GM15510 (cell line): ENCODE results near the gene MED25.

ENCODE experiments used
- POLR2A ChIP-seq: IDR thresholded peaks from 3 replicates; pipeline ENCODE4 v1.6.1; 2011; ENCODE audit warnings: borderline replicate concordance; ENCODE audit not compliant: insufficient read length; ENCODE audit errors: extremely low read depth

MED25 gene

DNA sequence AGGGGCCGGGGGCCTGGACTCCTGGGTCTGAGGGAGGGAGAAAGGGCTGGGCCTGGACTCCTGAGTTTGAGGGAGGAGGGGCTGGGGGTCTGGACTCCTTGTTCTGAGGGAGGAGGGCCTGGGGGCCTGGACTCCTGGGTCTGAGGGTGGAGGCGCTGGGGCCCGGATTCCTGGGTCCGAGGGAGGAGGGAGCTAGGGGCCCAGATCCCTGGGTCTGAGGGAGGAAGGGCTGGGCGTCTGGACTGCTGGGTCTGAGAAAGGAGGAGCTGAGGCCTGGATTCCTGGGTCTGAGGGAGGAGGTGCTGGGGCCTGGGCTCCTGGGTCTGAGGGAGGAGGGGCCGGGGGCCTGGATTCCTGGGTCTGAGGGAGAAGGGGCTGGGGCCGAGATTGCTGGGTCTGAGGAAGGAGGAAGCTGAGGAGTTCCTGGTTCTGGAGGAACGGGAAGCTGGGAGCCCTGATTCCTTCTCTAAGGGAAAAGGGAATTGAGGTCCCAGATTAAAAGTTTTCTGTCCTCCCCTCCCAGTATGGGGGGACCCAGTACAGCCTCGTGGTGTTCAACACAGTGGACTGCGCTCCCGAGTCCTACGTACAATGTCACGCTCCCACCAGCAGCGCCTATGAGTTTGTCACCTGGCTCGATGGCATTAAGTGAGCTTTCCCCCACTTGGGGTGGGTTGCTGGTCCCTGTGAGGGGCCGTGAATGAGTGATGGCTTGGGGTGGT, 721 bp downstream of the MED25 start:
- no peak for TF ChIP-seq POLR2A

DNA sequence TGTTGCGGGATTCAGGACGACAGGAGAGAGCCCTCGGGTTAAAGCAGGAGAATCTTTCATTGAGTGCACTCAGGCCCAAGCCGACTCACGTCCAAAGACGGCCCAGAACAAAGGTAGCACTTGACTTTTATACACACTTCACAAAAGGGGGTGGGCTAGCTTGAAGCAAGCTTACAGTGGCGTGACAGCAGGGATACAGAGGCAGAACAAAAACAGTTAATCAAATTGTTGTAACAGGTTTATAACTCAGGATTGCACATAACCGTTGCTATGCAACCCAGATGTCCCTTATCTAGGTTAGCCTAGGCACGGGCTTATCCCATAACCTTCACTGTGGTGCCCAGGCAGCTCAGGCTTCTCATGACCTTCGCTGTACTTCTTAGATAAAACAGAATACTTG, 2.0 kb downstream of the MED25 start:
- no peak for TF ChIP-seq POLR2A

DNA sequence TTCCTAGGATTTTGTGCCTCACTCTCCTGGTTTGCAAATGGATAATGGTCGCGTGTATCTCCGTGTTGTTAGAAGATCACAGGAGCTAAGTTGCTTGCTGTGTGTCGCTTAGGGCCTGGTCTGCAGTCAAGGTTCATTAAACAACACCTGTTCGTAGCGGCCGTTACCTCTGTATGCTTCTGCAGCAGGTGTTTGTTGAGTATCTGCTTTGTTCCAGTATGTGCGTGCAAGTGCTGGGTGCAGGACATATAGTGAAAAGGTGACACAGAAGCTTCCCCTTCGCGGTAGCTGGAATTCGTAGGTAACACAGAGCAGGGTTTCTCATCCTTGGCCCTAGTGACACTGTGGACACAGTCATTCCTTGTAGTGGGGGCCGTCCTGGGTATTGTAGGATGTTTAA, 5.4 kb downstream of the MED25 start:
- no peak for TF ChIP-seq POLR2A

GRCh38 chr19:49824662-49825061, 6.6 kb downstream of the MED25 start:
- TF ChIP-seq POLR2A, result no peak

DNA sequence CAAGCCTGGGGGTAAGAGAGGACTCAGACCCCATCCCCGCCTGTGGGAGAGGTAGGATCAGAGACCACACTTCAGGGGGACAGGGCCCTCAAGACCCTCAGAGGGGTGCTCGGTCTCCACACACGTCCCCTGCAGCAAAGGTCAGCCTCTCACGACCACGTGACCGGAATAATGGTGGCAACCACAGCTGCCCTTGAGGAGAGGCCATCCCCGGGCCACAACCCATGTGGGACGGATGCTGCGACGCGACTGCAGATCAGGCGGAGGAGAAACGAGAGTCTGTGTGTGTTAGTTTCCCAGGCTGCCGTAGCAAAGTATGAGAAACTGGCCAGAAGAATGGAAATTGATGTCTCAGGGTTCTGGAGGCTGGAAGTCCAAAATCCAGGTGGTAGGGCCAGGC, 8.9 kb downstream of the MED25 start:
- no peak for TF ChIP-seq POLR2A

DNA sequence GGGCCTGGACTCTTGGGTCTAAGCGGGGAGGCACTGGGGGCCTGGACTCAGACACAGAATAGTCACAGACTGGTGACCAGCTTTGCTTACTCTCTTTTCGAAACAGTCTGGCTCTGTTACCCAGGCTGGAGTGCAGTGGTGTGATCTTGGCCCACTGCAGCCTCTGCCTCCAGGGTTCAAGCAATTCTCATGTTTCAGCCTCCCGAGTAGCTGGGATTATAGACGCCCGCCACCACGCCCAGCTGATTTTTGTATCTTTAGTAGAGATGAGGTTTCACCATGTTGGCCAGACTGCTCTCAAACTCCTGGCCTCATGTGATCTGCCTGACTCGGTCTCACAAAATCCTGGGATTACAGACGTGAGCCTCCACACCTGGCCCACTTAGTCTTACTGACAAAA, 11.1 kb downstream of the MED25 start:
- no peak for TF ChIP-seq POLR2A

GRCh38 chr19:49829721-49830120, 11.6 kb downstream of the MED25 start:
- no peak for TF ChIP-seq POLR2A

- no peak for TF ChIP-seq POLR2A
These were observed 12.7 kb downstream of the MED25 start for GRCh38 chr19:49830766-49831165.

GRCh38 chr19:49831592-49831991, 13.5 kb downstream of the MED25 start:
- TF ChIP-seq POLR2A, result no peak

DNA sequence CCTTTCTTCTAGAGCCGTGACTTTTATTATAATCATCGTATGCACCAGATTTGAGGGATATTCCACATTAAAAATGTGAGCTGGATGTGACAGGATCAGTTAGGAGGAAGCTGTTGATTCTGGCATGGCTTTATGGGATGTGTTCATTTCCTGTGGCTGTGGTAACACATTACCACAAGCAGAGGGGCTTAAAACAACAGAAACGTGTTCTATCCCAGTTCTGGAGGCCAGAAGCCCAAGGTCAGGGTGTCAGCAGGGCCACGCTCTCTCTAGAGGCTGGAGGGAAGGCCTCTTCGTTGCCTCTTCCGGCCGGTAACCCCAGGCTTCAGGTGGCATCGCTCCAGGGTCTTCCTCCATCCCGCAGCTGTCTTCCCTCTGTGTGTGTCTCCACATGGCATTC, 14.5 kb downstream of the MED25 start:
- TF ChIP-seq POLR2A, result no peak

- no peak for TF ChIP-seq POLR2A
These were observed 15.5 kb downstream of the MED25 start for GRCh38 chr19:49833599-49833998.

DNA sequence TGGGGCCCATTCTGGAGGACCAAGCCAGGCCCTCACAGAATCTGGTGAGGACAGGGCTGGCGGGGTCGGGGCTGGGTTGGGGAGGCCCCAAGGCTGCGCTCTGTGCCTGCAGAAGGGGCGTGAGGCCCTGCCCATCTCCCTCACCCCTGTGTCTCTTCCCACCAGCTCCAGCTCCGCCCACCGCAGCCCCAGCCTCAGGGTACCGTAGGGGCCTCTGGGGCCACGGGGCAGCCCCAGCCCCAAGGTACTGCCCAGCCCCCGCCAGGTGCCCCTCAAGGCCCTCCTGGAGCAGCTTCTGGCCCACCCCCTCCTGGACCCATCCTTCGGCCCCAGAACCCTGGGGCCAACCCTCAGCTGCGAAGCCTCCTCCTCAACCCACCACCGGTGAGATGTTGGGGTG, 17.5 kb downstream of the MED25 start:
- TF ChIP-seq POLR2A, result no peak

- TF ChIP-seq POLR2A, result no peak
These were observed 18.3 kb downstream of the MED25 start for GRCh38 chr19:49836176-49837008.

DNA sequence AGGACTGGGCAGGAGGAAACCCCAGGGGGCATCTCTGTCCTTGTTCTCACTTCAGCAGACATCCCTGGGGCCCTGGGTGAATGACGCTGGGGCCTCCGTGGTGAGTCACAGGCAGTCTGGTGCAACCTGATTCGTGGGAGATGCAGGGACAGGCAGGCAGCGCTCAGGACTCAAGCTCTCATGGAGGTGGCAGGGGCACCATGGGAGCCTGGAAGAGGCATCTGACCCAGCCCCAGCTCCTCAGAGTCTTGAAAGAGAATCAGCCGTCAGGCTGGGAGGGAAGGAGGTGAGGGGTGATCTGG, 18.9 kb downstream of the MED25 start:
- TF ChIP-seq POLR2A, result no peak

- no peak for TF ChIP-seq POLR2A
These were observed 19.3 kb downstream of the MED25 start for GRCh38 chr19:49837425-49837824.
